ENCODE results near the gene DCN.

DCN gene

DNA sequence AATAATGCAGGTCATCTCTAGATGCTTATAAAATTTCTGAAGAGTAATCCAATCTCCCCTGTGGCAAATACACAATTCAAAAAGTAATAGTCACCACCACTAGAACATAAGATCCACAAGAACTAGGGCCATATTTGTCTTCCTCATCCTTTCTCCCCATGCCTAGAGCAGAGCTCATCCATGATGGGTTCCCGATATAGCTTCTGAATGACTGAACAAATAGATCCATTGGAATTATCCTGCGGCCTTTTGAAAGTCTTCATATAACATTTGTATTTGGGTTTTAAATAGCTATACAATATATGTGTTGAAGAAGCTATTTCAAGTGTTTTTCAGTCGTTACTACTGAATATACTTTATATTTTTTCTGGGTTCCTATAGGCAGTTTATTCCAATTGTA lies 5.7 kb downstream of the DCN start:
- in situ Hi-C loops (cut with MboI; ENCODE audit: low sequenced_read_pairs, unreplicated experiment), result no loop called here
- no peak for DNase-seq (ENCODE audit: low spot score)
- TF ChIP-seq CTCF (IDR thresholded peaks at IDR 0.05; ENCODE audit: borderline replicate concordance, control extremely low read depth, extremely low read depth, insufficient read depth, missing control alignments), result no peak

DNA sequence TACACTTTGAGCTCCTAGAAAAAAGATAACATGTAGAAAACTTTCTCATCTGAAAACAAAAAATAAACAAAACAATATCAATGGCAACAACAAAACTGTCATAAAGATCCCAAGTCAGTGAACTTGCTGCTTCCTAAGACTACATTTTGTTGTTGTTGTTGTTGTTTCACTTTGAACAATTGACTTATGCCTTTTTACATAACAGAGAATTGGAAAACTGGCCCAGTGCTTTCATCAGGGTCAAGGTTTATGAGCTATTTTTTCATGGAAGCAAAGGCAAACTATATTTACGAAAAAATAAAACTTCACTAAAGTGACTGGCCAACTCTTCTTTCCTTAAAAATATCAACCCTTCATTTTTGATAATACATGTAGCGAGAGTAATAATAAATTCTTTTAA lies 6.3 kb downstream of the DCN start:
- DNase-seq (ENCODE audit: low spot score), result no peak
- in situ Hi-C loops (cut with MboI; ENCODE audit: low sequenced_read_pairs, unreplicated experiment), result no loop called here
- no peak for TF ChIP-seq CTCF (IDR thresholded peaks at IDR 0.05; ENCODE audit: borderline replicate concordance, control extremely low read depth, extremely low read depth, insufficient read depth, missing control alignments)

GRCh38 chr12:91173124-91173523 lies 9.5 kb downstream of the DCN start:
- TF ChIP-seq CTCF (IDR thresholded peaks at IDR 0.05; ENCODE audit: borderline replicate concordance, control extremely low read depth, extremely low read depth, insufficient read depth, missing control alignments), result no peak
- in situ Hi-C loops (cut with MboI; ENCODE audit: low sequenced_read_pairs, unreplicated experiment), result no loop called here
- DNase-seq (ENCODE audit: low spot score), result no peak

- no peak for DNase-seq (ENCODE audit: low spot score)
- in situ Hi-C loops (cut with MboI; ENCODE audit: low sequenced_read_pairs, unreplicated experiment), result no loop called here
- no peak for TF ChIP-seq CTCF (IDR thresholded peaks at IDR 0.05; ENCODE audit: borderline replicate concordance, control extremely low read depth, extremely low read depth, insufficient read depth, missing control alignments)
Measured at GRCh38 chr12:91172096-91172495, 10.5 kb downstream of the DCN start.

DNA sequence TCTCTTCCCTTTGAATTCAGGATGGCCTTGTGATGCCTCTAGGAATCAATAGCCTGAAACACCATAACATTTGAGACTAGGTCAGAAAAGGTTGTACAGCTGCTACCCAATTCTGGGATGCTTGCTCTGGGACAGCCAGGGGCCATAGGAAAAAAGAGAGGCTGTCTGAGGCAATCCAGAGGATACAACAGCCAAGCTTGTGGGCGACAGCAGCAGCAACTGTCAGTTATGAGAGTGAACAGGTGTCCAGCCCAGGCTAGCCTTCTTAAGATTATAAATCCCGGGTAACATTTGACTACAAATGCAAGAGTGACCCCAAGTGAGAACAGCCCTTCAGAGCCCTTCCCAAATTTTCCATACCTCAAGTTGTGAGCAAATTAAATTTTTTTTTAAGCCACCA lies 11.1 kb downstream of the DCN start:
- no peak for TF ChIP-seq CTCF (IDR thresholded peaks at IDR 0.05; ENCODE audit: borderline replicate concordance, control extremely low read depth, extremely low read depth, insufficient read depth, missing control alignments)
- in situ Hi-C loops (cut with MboI; ENCODE audit: low sequenced_read_pairs, unreplicated experiment), result no loop called here
- no peak for DNase-seq (ENCODE audit: low spot score)

GRCh38 chr12:91163116-91163515 lies 19.5 kb downstream of the DCN start:
- DNase-seq (ENCODE audit: low spot score), result no peak
- in situ Hi-C loops (cut with MboI; ENCODE audit: low sequenced_read_pairs, unreplicated experiment), result no loop called here

More at GRCh38 chr12:91163116-91163515, 19.5 kb downstream of the DCN start:
- no peak for TF ChIP-seq CTCF (IDR thresholded peaks at IDR 0.05; ENCODE audit: borderline replicate concordance, control extremely low read depth, extremely low read depth, insufficient read depth, missing control alignments)

Measured in GM13976 (cell line).